ENCODE results near the gene AGAP2. TPM values are rescaled to one million over a fixed set of nuclear protein-coding genes. Genes with fewer than 3 reads are reported as not detected.

The AGAP2 gene
- total RNA-seq, 1 experiment from 2014 or later: 11.3 TPM

GRCh38 chr12:57740656-57741412, 2.3 kb upstream of the AGAP2 start:
- in situ Hi-C loops (cut with HindIII; ENCODE audit: low sequenced_read_pairs): no loop called here
- DNase-seq (ENCODE audit: low spot score): peak; percentile 1

- in situ Hi-C loops (cut with HindIII; ENCODE audit: low sequenced_read_pairs): no loop called here
- DNase-seq (ENCODE audit: low spot score): no peak
Measured at GRCh38 chr12:57739914-57740538, 1.5 kb upstream of the AGAP2 start.

- in situ Hi-C loops (cut with HindIII; ENCODE audit: low sequenced_read_pairs): no loop called here
- DNase-seq (ENCODE audit: low spot score): peak; percentile 59
Measured at GRCh38 chr12:57739387-57739786, 845 bp upstream of the AGAP2 start.

- DNase-seq (ENCODE audit: low spot score): peak; percentile 39
- in situ Hi-C loops (cut with HindIII; ENCODE audit: low sequenced_read_pairs): no loop called here
Measured at GRCh38 chr12:57737467-57738460, 778 bp downstream of the AGAP2 start.

- in situ Hi-C loops (cut with HindIII; ENCODE audit: low sequenced_read_pairs): no loop called here
- peak; percentile 57 for DNase-seq (ENCODE audit: low spot score)
Measured at GRCh38 chr12:57736741-57737466, 1.6 kb downstream of the AGAP2 start.

- in situ Hi-C loops (cut with HindIII; ENCODE audit: low sequenced_read_pairs): no loop called here
Measured at GRCh38 chr12:57735952-57736740, 2.4 kb downstream of the AGAP2 start.

GRCh38 chr12:57735198-57735855, 3.2 kb downstream of the AGAP2 start:
- in situ Hi-C loops (cut with HindIII; ENCODE audit: low sequenced_read_pairs): no loop called here

More at GRCh38 chr12:57735952-57736740, 2.4 kb downstream of the AGAP2 start:
- DNase-seq (ENCODE audit: low spot score): peak; percentile 92

GRCh38 chr12:57734591-57734990, 4.0 kb downstream of the AGAP2 start:
- in situ Hi-C loops (cut with HindIII; ENCODE audit: low sequenced_read_pairs): no loop called here
- peak; percentile 6 for DNase-seq (ENCODE audit: low spot score)

More at GRCh38 chr12:57735198-57735855, 3.2 kb downstream of the AGAP2 start:
- DNase-seq (ENCODE audit: low spot score): no peak

- DNase-seq (ENCODE audit: low spot score): peak; percentile 1
- in situ Hi-C loops (cut with HindIII; ENCODE audit: low sequenced_read_pairs): no loop called here
Measured at GRCh38 chr12:57733928-57734327, 4.6 kb downstream of the AGAP2 start.

- in situ Hi-C loops (cut with HindIII; ENCODE audit: low sequenced_read_pairs): no loop called here
- DNase-seq (ENCODE audit: low spot score): peak; percentile 4
Measured at GRCh38 chr12:57732726-57733593, 5.6 kb downstream of the AGAP2 start.

GRCh38 chr12:57732270-57732669, 6.3 kb downstream of the AGAP2 start:
- in situ Hi-C loops (cut with HindIII; ENCODE audit: low sequenced_read_pairs): no loop called here
- DNase-seq (ENCODE audit: low spot score): no peak

GRCh38 chr12:57731411-57732080, 7.0 kb downstream of the AGAP2 start:
- DNase-seq (ENCODE audit: low spot score): no peak
- in situ Hi-C loops (cut with HindIII; ENCODE audit: low sequenced_read_pairs): no loop called here

- DNase-seq (ENCODE audit: low spot score): peak; percentile 59
- in situ Hi-C loops (cut with HindIII; ENCODE audit: low sequenced_read_pairs): no loop called here
Measured at GRCh38 chr12:57730336-57731067, 8.0 kb downstream of the AGAP2 start.

- peak; percentile 4 for DNase-seq (ENCODE audit: low spot score)
- in situ Hi-C loops (cut with HindIII; ENCODE audit: low sequenced_read_pairs): no loop called here
Measured at GRCh38 chr12:57729321-57729844, 9.2 kb downstream of the AGAP2 start.

- peak; percentile 64 for DNase-seq (ENCODE audit: low spot score)
Measured at GRCh38 chr12:57727758-57728395, 10.7 kb downstream of the AGAP2 start.

More at GRCh38 chr12:57727758-57728395, 10.7 kb downstream of the AGAP2 start:
- in situ Hi-C loops (cut with HindIII; ENCODE audit: low sequenced_read_pairs): no loop called here
